NCI-H2227 (cell line): Measurements from ENCODE around the gene ADCY5.

Source experiments
- DNase-seq: peaks from one replicate; lab custom pipeline; 2025; ENCODE audit not compliant: unreplicated experiment; lab: John Stamatoyannopoulos, UW

Gene ADCY5

DNA sequence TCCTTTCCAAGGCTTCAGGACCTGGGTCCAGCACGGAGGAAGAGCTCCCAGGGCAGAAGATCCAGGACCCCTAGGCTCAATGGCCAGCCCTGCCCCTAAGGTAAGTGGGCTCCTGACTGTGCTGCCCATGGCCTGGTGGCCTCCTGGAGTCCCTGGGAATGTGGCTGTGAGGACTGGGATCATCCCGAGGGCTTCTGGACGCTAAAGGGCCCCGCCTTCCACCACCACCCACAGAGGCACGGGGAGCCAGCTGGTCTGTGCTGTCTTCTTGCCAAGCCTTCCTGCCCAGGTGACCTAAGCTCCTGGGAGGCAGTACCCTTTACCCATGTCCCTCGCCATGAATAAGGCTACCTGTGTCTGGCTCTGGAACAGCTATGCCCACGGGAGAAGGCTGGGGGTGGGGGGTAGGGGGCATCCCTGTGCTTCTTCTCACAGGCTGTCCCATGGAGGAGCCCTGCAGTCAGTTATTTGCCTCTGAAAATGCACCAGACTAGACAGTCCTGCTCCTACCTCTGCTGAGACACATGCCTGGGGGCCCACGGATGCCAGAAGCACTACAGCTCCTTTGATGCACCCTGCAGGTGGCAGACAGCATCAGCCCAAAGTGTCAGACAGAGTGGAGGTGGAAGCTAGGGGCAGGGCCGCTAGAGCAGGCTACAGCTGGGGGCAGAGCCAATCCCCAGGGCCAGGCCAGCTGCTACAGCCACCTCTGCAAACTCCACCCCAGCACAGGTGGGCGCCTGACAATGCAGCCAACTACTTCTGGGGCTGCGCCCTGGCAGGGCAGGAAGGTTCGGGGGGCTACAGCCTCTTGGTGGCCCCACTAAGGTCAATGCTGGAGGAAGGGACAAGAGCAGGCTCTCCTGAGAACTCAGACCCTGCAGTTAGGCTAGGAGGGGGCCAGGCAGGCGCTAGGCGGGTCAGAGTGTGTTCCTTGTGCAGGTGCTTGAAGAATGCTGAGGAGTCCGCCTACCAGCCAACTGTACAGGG, 156.3 kb downstream of the ADCY5 start:
- no peak for DNase-seq

DNA sequence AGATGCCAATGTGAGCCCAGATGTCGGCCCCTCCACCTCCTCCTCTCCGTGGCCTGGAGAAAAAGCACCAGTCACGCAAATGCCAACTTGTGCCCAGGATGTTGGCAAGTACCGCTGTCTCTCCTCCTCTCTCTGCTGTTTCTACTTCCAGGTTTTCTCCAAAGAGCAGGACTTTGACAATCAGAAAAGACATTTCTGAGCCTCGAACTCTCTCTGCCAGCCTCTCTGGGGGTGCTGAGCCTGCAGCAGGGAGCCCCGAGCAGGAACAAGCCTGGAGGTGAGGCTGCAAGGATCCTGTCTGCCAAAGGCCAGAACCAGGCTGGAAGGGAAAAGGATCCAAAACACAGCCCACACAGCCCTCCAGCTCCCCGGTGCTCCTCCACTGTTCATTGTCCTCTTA, 157.5 kb downstream of the ADCY5 start:
- DNase-seq: no peak

DNA sequence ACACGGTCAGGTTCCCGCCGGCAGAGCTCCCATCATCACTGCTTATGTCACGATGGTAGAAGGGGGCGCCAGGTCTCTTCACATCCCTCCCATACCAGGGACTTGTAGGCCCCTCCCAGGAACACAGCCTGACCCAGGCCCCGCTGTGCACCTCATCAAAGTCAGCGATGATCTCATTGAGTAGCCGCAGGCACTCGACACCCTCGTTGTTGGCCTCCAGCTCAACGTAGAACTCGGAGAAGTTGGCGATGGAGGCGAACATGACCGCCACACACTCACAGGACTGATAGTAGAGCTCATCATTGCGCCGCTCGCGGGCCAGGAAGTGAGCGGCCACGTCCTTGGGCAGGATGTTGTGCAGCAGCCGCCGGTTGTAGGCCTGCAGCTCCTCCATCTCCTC, 157.9 kb downstream of the ADCY5 start:
- DNase-seq: no peak

DNA sequence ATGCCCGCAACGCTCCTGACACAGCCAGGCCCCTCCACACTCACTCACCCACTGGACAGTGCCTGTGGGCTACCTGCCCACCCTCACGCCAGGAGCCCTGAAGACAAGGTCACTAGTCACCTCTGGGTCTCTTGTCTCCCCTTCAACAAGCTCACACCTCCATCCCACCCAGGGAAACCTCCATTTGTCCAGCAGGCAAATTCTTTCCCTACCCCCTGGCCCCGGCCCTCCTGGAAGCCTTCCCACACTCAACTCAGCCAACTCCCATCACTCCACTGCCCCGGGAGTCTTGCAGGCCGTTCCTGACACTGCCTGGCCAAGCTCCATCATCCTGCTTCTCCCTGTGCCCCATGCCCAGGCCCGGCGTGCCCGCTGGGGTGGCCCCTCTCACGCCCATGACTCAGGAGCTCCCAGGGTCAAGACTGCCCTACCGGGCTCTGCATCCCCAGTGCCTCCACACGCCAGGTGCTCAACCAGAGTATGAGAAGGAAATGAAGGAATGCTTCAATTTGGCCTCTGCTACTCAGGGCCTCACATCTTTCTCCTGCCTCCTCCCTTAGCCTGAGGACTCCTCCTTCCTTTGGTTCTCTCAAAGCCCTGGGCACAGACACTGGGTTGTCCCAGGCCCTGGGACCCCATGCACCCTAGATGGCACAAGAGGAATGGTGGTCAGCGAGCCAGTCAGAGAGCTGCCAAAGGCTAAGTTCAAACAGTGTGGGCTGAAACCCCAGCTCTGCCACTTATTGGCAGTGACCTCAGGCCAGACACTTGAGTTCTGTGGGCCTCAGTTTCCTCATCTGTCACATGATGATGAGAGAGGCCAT, 158.6 kb downstream of the ADCY5 start:
- no peak for DNase-seq

DNA sequence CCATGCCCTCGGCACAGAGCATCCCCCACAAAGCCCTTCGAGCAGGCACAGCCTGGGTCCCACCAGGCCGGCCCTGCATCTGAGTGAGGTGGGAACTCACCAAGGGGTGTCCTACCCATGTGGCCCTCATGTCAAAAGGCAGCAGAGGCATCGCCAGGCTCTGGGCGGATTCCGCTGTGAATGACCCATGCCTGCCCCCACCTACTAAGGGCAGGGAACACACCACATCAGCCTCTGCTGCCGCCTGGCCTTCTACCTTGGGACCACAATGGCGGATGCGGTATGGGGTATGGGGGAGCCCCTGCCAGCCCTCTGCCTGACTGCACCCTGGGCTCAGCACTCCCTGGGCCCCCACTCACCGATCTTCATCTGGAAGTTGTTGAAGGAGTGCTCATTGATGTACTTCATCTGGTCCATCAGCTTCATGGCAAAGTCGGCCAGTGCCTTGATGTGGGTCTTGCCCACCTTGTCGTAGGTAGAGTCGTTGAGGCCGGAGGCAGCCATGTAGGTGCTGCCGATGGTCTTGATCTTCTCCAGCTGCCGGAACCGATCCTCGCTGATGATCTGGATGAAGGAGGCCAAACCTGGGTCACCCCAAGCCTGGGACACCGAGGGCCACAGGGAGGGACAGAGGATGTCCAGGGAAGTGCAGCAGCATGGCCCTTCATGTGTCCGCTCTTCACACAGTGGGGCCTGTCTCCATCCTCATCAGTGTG, 159.3 kb downstream of the ADCY5 start:
- DNase-seq: no peak

DNA sequence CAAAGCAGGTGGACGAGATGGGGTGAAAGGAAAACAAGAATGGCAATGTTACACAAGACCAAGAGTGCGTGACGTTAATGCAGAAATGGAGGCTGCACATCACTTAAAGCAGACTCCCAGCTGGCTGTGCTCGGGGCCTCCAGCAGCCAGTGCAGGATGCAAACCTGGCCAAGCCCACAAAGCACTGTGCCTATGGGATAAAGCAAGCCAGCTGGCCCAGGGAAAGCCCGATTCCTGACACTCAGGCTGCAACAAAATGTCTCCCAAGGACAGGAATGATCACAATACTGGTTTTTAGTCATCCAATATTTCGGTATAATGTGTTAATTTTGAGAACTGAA, 161.0 kb downstream of the ADCY5 start:
- DNase-seq: no peak

DNA sequence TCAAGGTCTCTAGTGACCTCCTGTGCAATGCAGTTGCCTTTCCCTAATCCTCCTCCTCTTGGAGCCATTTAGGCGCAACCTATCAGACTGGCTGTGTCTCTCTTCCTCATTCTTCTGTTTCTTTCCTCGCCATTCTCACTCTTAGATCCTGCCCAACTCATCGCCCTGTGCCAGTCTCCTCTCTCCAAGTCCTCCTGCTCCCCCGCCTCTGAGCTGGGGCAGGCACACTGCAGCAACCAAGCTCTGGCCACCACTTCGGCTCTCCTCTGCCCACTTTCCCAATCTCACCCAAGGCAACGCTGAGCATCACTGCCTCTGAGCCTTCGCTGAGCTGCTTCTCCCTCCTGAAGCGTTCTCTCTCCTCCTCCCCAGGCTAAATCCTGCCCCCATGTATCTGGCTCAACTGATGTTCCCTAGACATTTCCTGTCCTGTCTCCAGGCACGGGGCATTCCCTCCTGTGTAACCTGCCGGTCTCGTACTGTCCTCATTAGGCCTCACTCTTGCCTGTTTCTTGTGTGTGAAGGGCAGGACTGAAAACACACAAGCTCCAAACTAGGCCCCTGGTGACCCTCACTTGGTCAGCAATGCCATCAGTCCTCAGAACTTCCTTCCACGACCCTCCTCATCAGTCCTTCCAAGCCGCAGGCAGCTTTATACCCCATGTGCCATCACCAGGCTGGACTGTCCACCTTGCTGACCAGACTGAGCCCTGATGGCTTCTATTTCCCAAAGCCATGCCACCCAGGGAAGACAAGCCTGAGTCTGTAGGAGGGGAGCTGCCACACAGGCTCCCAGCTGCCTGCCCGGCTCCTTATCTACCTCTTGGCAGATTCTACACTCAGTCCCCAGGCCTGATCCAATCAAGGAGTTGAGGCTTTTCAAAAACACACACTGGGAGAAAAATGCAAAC, 161.6 kb downstream of the ADCY5 start:
- no peak for DNase-seq

DNA sequence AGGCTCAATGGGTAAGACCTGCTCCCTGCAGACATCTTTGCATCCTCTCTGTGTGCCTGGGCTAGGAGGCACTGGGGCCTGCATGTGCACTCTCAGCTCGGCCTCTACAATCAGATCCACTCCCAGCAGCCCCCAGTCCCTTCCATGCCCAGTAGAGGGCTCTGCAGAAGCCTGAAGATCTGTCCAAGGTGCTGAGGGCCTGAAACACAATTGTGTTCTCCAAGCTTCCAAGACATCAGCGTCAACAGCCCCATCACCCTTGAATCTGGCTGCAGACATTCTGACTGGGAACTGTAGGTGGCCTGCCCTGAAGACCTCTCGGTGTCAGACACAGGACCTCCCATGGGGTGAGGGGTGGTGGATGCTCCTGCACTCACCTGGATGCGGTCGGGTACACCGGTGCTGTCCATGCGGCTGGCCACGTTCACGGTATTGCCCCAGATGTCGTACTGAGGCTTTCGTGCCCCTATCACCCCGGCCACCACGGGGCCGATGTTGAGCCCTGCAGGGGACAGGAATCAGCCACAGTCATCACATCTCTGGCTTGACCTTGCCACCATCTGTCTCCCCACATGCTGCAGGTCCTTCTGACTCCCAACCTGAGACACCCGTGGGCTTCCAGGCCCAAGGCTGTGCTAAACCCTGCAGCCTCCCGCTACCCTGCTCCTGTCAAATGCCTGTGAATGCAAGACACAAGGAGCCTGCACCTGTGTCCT, 162.4 kb downstream of the ADCY5 start:
- DNase-seq: peak; percentile 6

DNA sequence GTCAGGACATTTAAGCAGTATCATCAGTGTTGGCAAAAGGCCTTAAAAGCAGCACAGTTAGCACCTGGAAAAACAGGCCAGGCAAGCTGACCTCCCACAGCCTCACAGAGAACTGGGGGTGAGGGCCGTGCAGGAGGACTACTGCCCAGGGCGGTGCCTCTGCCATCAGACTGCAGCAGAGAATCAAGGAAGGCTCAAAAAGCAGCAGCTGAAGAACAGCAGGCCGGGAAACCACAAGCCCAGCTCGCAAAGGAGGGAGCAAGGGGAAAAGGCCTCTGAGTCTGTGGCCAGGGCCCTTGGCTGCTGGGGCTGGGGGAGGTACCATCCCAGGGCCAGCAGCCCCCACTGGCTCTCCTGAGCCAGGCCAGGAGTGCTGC, 163.0 kb downstream of the ADCY5 start:
- DNase-seq: no peak

DNA sequence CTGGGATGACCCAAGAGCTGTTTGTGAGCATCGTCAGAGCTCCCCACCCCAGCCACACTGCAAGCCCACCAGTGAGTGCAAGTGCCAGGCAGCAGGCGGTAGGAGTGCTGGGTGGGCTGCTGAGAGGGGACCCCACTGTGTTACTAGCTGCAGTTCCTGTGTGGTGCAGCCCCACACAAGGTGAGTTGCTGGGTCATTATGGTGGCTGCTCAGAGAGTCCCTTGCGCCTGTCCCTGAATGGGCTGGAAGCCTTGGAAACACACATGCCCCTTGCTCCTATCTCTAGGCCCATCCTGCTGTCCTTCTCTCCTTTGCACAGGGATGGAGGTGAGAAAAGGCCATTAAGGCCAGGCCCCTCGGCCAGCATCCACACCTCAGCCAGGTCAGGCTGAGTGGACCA, 163.4 kb downstream of the ADCY5 start:
- DNase-seq: no peak

DNA sequence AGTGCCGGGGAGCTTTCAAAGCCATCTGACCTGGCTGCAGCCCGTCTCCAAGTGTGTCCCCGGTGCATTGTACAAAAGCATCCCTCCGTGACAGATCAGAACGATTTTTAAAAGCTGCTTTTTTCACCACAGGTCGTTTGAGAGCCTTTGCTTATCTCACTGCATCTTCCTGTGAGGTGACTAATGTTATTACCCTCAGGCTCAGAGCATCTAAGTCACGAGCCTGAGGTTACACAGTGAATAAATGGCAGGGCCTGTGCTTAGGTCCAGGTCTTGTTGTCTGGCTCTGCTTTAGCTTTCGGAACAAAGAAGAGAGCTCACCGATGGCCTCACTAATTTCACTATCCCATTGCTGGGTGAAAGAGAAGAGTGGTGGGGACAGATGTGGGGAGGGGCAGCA, 163.8 kb downstream of the ADCY5 start:
- DNase-seq: no peak

DNA sequence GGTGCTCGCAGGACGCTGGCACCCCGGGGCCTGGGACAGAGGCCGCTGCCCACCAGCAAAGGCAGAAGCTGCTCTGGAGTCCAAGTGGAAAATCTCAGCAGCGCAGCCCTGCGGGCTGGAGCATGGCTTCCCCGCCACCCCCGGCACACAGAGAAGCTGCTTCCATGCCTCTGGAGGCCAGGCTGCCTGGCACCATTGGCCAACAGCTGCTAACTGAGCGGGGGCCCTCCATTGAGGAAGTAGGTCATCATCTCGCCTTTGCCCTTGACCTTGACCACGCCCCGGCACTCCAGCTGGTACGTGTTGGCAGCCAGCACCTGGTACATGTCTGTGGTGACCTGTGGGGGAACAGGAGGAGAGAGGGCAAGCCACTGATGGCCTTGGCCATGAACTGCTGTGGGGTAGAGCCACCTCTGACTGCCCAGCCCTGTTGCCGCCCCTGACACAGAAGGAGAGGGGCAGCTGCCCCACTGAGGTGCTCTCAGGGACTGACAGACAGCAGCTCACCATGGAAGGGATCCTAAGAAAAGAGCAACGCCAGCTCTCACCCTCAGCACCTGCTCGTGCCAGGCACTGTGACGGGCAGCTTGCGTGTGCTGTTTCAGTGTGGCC, 164.4 kb downstream of the ADCY5 start:
- no peak for DNase-seq

DNA sequence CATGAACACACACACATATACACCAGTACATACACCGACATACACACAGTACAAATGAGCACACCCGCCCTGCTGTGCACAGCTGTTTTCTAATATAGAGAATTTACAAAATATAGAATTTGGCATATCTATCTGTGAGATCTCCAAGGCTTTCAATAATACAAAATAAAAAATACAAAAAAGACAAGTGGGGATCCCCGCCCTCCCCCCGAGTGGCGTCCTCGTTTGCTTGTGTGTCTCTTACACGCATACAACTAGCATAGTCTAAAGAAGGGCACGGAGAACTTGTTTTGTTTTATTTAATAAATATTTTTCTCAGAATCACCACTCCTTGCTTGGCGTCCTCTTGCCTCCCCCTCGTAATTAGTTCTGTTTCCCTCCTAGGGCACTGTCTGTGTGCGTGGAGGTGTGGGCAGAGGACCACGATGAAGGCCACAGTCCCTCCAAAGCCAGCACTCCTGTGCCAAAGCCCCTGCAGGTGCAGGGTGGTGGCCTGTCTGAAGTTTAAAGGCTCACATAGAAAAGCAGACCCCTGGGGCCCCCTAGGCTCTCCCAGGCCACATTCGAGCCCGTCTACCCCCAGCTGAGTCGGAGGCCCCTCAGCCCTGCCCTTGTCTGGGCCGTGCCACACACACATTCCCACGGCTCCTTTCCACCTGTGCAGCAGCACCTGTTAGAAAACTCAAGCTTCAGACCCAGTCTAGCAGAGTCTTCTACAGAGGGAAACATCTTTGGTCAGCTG, 165.1 kb downstream of the ADCY5 start:
- DNase-seq: no peak

DNA sequence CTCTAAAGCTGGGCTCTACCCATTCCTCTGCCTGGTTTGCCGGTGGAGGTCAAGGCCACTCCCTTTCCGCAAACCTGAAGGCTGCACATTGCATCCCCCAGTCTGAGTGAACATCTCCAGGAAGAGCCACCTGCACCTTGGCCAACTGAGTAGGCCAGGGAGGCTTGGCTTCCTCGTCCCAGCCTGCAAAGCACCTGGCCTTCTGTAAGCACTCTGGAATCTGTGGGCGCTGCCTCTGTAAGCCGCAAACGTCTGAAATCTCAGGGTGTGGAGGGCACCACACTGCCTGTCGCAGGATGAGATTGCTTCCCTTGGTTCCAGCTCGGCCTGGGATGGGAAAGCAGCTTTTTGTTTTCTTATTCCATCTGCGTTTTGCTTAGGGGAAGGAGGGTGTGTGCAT, 165.8 kb downstream of the ADCY5 start:
- no peak for DNase-seq

DNA sequence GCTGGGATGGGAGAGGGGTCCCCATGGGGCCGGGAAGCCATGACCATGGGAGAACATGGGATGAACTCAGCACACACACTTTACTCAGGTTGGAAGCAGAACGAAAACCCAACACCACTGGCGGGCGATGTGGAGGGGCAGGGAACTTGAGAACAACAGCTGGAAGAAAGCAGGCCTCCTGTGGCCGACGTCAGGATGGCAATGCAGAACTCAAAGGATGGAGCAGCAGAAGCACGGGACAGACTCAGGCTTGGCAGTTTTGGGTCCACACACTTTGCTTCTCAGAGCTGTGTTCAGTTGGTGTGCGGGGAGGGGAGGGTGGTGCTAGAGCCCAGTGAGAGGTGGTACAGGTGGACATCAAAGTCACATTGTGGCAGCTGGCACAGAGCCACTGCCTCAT, 166.4 kb downstream of the ADCY5 start:
- no peak for DNase-seq

DNA sequence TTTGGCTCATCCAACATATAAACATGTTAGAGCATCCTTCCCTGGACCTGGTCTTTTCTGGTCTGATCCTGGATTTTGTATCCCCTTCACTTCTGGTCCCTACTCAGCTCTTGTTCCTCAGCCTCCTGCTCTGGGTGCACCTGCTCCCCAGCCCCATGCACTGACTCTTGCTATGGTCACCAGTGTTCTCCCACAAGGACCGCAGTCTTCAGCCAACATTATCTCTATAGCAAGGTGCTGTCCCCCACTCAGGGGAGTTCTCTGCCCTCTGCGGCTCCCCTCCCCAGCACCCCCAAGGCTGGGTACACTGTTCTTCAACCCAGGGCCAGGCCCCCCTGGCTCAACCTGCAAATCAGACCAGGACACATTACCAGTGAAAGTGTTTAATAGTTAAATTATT, 167.0 kb downstream of the ADCY5 start:
- no peak for DNase-seq

DNA sequence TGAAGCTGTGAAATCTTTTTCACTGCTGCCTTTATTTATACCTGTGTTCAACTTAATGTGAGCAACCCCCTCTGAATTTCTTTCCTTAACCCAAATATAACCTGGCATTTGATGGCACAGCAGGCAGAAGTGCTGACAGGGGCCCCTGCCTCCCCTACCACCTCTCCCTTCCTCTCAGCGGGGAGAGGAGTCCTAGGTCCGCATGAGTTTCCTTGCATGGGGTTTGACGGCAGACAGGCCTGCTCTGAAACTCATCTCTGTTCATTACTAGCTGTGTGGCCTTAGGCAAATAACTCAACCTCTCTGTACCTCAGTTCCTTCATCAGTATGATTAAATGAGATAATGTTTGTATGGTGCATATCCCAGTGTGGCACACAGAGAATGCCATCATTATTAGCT, 167.5 kb downstream of the ADCY5 start:
- DNase-seq: no peak

DNA sequence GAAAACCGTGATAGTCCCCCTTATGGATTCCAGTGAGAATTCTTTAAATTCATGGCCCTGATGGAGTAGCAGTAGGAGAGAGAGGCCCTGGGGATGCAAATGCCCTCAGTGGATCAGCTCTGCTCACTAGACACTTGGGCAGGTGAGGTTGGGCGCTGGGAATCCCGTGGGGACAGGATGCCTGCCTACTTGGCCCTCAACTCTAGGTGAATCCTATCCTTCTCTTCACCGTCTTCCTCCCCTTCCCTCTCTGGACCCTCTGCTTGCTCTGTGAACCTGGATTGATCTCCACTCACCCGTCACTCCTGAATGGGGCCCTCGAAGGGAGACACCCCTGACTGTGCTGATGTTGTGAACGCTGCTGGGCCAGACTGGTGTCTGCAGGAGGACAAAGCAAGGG, 169.8 kb downstream of the ADCY5 start:
- no peak for DNase-seq

DNA sequence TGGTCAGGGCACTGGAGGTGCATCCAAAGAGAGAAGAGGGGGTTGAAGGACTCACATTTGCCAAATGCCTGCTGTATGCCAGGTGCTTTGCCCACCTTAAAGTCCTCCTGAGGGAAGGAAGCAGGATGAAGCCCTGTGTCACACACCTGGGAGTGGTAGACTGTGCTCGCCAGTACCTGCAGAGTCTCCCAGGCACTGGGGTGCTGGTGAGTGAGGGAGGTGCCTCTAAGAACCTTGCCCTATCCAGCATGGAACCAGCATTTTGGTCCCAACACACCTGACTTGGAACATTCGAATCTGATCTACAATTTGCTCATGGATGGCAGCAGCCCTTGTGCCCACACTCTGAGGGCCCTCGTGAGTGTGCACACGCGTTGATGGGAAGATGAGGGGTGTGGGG, 170.4 kb downstream of the ADCY5 start:
- no peak for DNase-seq
